Measurements from ENCODE around the gene CHRM2. TPM values are rescaled to one million over a fixed set of nuclear protein-coding genes. Genes with fewer than 3 reads are reported as not detected.

The CHRM2 gene
- total RNA-seq, 1 donor from 2014 or later, result not detected

- intact Hi-C loops (cut with micrococcal nuclease), result no loop called here
These were observed 88.9 kb downstream of the CHRM2 start for GRCh38 chr7:136957391-136957790.

GRCh38 chr7:136958016-136958415 lies 89.6 kb downstream of the CHRM2 start:
- intact Hi-C loops (cut with micrococcal nuclease), result no loop called here

DNA sequence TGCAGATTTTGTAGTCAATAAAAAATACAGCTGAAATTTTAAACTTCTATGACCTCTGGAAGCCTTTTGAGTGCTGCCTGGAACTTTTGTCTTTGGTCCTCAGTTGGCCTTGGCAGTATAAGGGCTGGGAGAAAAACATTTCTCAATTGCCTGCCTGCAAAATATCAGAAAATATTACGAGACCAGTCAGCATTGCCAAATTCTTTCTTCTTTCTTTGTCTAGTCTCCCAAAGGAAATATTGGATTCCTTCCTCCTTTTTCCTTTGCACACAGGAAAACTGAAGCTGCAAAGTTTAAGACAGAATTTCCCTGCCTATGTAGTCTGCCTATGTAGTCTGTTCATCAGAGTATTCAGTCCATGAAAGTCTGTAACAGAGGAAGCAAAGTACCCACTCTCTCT lies 95.9 kb downstream of the CHRM2 start:
- intact Hi-C loops (cut with micrococcal nuclease), result no loop called here

- intact Hi-C loops (cut with micrococcal nuclease), result no loop called here
These were observed 98.4 kb downstream of the CHRM2 start for GRCh38 chr7:136966825-136967224.

- intact Hi-C loops (cut with micrococcal nuclease), result no loop called here
These were observed 101.3 kb downstream of the CHRM2 start for GRCh38 chr7:136969761-136970160.

GRCh38 chr7:136971776-136972175 lies 103.3 kb downstream of the CHRM2 start:
- intact Hi-C loops (cut with micrococcal nuclease), result no loop called here

- intact Hi-C loops (cut with micrococcal nuclease), result no loop called here
These were observed 108.2 kb downstream of the CHRM2 start for GRCh38 chr7:136976504-136977251.

GRCh38 chr7:136993377-136993776 lies 124.9 kb downstream of the CHRM2 start:
- intact Hi-C loops (cut with micrococcal nuclease), result no loop called here

DNA sequence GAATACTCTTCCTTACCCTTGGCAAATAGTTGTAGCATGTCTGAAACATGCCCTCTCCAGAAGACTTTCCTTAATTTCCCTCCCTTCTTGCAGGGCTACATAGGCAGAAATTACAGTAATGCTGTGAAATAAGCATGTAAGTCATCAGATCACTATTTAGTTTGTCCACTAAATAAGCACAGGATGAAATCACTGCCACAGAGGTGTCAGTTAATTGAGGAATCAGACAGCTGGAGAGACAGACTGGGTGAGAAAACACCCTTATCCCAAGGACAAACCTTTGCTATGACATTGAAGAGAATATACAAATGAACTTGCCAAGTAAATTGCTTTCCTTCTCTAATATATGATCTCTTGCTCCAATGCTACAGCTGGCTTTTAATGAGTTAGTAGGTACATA lies 129.3 kb downstream of the CHRM2 start:
- intact Hi-C loops (cut with micrococcal nuclease), result no loop called here

GRCh38 chr7:136998495-136998894 lies 130.0 kb downstream of the CHRM2 start:
- intact Hi-C loops (cut with micrococcal nuclease), result no loop called here

- intact Hi-C loops (cut with micrococcal nuclease), result no loop called here
These were observed 132.2 kb downstream of the CHRM2 start for GRCh38 chr7:137000621-137001020.

DNA sequence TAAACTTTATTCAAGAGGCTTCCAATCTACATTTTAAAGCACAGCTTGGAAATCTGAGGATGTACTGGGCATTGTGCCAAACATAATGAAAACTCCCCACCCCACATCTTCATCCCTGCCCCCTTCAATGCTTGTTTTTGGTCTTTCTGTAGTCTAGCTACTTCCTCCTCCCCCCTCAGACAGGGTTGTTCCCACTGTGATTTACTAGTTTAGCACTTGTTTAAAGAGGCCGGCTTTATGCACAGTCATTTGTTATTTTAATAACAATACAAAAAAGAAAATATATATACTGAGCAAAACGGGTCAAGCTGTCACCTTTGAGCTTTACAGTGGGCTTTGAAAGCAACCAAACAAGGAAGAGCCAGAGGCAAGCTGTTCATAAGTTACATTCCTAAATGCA lies 132.6 kb downstream of the CHRM2 start:
- intact Hi-C loops (cut with micrococcal nuclease), result no loop called here

DNA sequence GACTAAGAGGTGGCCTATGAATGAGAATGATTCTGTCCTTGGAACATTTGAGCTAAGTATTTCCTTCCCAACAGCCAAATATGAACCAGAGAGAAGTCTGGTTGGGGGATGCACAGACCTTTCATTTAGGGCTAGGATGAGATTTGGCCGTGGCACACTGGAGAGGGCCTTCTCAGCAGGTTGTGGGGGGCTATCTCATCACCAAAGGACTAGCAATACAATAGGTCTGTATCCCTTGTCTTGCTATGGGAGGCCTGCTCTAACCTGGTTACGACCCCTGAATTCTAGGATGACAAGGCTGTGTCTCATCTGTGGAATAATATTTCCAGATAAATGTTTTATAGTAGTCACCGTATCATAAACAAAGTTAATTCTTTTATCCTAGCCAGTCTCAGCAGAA lies 133.0 kb downstream of the CHRM2 start:
- intact Hi-C loops (cut with micrococcal nuclease), result no loop called here

DNA sequence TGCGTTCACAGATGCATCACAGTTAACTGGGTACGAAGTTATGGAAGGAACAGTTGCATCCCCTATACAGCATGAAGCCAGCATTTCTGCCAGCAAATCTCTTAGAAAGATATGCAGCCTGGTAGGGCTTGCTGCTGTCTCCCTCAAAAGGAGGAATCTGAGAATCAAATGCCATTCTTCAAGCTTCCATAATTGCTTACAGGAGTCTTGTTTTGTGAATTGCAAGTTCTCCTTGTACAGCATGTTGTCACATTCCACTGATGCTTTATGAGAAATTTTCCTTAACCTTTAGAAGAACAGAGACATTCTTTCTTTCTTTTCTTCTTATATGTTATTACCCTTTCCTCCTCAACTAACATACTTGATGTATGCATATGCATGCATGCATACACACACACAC lies 134.6 kb downstream of the CHRM2 start:
- intact Hi-C loops (cut with micrococcal nuclease), result no loop called here

DNA sequence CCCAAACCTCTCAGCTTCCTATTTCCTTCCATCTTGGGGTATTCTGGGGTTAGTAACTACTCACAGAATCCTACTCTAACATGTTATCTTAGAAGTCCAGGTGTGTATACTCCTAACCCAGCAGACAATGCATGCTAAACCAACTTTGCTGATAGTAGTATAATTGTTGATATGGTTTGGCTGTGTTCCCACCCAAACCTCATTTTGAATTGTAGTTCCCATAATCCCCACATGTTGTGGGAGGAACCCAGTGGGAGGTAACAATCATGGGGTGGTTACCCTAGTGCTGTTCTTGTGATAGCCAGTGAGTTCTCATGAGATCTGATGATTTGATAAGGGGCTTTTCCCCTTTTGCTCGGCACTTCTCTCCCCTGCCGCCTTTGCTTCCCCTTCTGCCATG lies 135.1 kb downstream of the CHRM2 start:
- intact Hi-C loops (cut with micrococcal nuclease), result no loop called here

GRCh38 chr7:137005873-137006272 lies 137.4 kb downstream of the CHRM2 start:
- intact Hi-C loops (cut with micrococcal nuclease), result no loop called here

- intact Hi-C loops (cut with micrococcal nuclease), result no loop called here
These were observed 137.8 kb downstream of the CHRM2 start for GRCh38 chr7:137006293-137006692.

GRCh38 chr7:137007001-137007694 lies 138.7 kb downstream of the CHRM2 start:
- intact Hi-C loops (cut with micrococcal nuclease), result no loop called here

- intact Hi-C loops (cut with micrococcal nuclease), result no loop called here
These were observed 141.0 kb downstream of the CHRM2 start for GRCh38 chr7:137009404-137009803.

GRCh38 chr7:137015015-137015414 lies 146.6 kb downstream of the CHRM2 start:
- intact Hi-C loops (cut with micrococcal nuclease), result no loop called here

- intact Hi-C loops (cut with micrococcal nuclease), result no loop called here
These were observed 148.8 kb downstream of the CHRM2 start for GRCh38 chr7:137017221-137017620.

DNA sequence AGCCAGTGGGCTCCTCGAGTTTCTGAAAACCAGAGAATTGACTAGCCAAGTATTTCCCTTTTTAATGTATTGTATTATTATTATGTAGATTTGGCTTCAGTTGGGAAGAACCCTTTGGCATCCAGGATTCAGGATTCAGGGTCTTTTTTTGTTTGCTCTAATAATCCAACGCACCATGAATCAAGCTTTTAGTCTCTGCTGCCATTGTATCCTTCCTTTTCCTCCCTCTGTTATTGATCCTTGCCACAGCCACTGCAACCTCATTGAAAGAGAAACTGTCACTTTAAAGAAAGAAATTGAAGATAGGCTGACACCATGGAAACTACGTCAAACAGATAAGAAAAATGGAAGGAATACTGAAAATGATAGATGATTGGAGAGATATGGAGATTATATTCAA lies 150.0 kb downstream of the CHRM2 start:
- intact Hi-C loops (cut with micrococcal nuclease), result no loop called here

DNA sequence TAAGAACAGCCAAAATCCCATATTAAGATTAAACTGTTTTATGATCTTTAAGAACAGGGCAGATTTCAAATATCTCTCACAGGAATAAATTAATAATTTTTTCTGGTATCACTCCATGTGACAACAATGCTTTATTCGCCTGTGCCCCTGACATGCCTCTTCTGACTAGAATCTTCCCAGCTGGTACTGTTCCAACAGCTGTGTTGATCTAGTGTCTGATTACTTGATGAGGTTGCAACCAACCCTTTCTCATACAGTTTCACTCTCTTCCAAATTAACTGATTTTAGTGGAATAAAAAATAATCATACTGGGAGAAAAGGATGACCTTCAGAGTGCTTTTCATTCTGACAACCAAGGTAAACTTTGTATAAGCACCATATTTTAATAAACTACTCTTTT lies 151.9 kb downstream of the CHRM2 start:
- intact Hi-C loops (cut with micrococcal nuclease), result no loop called here
